Cardiac fibroblast (primary cell): Measurements from ENCODE around the gene LHFPL3.
"Not testable (repeated sequence)": the region's sequence is repeated elsewhere in the genome, so short reads cannot be mapped to it uniquely, and the experiment has no call there.

Experiments
- DNase-seq, 2 donors: peaks; one replicate each; pipeline versions ENCODE4 v3.0.0 to v3.0.0-alpha.2; 2010; ENCODE audit warnings: low read depth in 2 of 2
- H3K4me3 ChIP-seq, 2 donors: replicated peaks in 1 of 2; 1 replicate in 1 of 2; 2 replicates in 1 of 2; pipeline ENCODE4 v1.5.1; 2011; ENCODE audit warnings: low read depth in 2 of 2, low read length in 2 of 2, mild to moderate bottlenecking in 2 of 2, moderate library complexity in 1 of 2
- TF ChIP-seq, protein P1 (sequence below): IDR thresholded peaks from one replicate; pipeline ENCODE4 v1.5.1; 2011; ENCODE audit warnings: low read depth, mild to moderate bottlenecking, low read length, inconsistent platforms

Gene LHFPL3

DNA sequence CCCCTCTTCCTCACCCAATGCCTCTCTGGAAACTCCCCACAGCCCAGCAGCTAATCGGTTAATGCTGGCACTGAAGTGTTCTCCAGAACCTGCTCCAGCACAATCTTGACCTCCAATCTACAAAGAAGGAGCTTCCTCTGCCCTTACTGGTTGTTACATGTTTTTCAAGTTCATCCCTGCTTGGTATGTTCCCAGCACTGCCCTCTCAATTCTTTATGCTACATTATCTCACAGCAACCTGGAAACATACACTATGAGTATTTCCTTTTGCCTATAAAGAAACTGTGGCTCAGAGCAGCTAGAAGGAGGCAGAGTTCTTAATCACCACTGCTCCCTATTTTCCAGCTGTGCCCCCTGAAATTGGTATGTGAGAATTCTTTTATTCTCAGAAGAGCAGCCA lies 601.5 kb downstream of the LHFPL3 start:
- TF ChIP-seq, protein P1, sequence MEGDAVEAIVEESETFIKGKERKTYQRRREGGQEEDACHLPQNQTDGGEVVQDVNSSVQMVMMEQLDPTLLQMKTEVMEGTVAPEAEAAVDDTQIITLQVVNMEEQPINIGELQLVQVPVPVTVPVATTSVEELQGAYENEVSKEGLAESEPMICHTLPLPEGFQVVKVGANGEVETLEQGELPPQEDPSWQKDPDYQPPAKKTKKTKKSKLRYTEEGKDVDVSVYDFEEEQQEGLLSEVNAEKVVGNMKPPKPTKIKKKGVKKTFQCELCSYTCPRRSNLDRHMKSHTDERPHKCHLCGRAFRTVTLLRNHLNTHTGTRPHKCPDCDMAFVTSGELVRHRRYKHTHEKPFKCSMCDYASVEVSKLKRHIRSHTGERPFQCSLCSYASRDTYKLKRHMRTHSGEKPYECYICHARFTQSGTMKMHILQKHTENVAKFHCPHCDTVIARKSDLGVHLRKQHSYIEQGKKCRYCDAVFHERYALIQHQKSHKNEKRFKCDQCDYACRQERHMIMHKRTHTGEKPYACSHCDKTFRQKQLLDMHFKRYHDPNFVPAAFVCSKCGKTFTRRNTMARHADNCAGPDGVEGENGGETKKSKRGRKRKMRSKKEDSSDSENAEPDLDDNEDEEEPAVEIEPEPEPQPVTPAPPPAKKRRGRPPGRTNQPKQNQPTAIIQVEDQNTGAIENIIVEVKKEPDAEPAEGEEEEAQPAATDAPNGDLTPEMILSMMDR = no peak
- no peak for DNase-seq
- no peak overlapping the region for H3K4me3 ChIP-seq

GRCh38 chr7:104931181-104931781 lies 602.9 kb downstream of the LHFPL3 start:
- TF ChIP-seq, protein P1 = no peak
- H3K4me3 ChIP-seq = no peak overlapping the region
- DNase-seq = no peak

DNA sequence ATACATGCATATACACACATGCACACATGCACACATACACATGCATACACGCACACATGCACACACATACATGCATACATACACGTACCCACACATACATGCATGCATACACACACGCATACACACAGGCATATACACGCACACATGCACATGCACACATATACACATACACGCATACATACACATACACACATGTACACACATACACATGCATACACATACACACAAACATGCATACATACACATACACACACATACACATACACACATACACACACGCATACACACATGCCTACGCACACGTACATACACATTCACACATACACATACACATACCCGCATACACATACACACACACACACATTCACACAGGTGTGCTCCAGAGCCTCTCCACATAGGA lies 604.6 kb downstream of the LHFPL3 start:
- TF ChIP-seq, protein P1 = no peak
- H3K4me3 ChIP-seq = no peak overlapping the region

DNA sequence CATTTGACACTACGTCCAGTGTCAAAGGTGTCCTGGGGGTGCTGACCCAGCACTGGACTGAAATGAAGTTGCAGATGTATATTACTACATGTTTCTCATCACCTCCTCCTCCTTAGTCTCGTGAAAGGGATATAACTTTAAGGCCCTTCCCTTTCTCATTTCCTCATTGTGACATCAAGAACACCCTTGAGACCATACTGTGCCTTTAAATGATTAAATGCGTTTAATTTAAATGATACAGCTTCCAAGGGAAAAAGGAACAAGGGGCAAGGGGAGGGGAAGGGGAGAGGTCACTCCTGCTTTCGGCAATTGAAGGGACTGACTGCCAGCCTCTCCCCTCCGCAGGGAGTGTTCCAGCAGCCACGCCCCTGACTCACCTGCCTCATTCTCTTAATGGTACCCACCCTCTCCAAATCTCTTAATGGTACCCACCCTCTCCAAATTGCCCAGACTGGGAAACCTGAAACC lies 605.2 kb downstream of the LHFPL3 start:
- TF ChIP-seq, protein P1 = no peak
- no peak overlapping the region for H3K4me3 ChIP-seq
- no peak for DNase-seq

More for the DNA sequence above, 604.6 kb downstream of the LHFPL3 start:
- no peak for DNase-seq

- TF ChIP-seq, protein P1 = no peak
Measured at GRCh38 chr7:104934665-104935064, 606.3 kb downstream of the LHFPL3 start.

DNA sequence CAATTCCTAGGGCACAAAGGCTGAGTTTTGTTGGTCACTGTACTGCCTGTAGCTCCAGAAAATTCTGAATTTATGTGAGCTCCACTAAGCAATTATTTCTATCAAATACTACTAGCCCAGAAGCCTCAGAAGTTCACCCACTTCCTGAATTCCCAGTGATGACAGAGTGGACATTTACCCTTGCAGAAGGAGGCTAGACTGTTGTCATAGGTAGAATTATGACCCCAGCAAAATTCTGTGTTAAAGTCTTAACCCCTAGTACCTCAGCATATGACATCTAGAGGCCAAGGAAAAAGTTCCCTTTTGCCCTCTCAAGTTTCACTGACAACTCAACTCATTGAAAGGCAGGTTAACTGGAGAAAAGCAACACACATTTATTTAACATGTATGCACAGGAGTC lies 606.9 kb downstream of the LHFPL3 start:
- H3K4me3 ChIP-seq = no peak overlapping the region
- TF ChIP-seq, protein P1 = no peak
- DNase-seq = no peak

More at GRCh38 chr7:104934665-104935064, 606.3 kb downstream of the LHFPL3 start:
- DNase-seq = no peak
- H3K4me3 ChIP-seq = no peak overlapping the region

DNA sequence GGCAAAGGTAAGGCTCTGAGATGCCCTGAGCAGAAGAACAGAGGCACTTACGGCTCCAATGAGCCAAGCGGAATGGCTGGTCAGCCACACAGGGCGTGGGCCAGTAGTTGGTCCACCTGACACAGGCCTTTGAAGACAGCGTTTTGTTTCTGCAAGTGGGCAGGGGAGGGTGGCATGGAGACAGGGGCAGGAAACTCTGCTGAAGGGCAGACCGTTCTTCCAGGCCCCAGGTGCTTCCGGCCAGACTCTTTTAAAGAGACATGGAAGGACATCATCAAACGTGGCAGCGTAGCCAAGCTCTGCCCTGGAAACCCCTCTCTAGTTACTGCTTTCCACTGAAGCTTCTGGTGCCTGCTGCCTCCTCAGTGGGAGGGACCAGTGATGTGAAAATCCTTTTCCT lies 608.1 kb downstream of the LHFPL3 start:
- no peak for DNase-seq
- TF ChIP-seq, protein P1 = no peak
- no peak overlapping the region for H3K4me3 ChIP-seq

- not testable (repeated sequence) for H3K4me3 ChIP-seq, DNase-seq
Measured at GRCh38 chr7:104937489-104937888, 609.1 kb downstream of the LHFPL3 start.
